Measurements from ENCODE around the gene NPC1L1. TPM values are rescaled to one million over a fixed set of nuclear protein-coding genes. Genes with fewer than 3 reads are reported as not detected.

Gene NPC1L1
- total RNA-seq, 1 experiment from 2014 or later, result not detected

DNA sequence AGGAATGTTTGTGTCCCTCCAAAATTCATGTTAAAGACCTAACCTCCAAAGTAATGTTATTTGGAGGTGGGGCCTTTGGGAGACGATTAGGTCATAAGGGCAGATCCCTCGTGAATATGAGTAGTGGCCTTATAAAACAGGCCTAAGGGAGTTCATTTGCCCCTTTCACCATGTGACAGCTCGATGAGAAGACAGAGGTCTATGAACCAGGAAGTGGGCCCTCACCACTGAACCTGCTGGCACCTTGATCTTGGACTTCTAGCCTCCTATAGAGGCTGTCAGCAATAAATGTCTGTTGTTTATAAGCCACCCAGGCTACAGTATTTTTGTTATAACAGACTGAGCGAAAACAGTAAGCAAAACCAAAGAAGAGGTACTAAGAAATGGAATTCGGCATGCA is 64.8 kb downstream of the NPC1L1 start:
- no peak for DNase-seq (ENCODE audit: extremely low read depth, low read depth)

DNA sequence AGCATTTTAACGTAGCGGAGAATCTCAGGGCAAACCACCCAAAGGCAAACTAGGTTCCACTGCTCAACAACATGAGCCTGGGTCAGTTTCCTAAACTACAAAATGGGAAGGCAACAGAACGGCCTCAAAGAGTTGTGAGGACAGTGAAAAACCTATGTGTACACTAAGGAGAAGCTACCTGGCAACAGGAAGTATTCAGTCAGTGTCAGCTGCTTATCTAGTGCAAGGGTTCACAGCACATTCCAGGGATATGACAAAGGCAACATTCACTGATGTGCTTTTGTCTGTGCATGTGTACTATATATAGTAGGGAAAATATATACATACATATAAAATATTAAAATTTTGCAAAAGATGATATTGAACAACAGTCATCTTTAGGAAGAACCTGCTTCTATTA is 67.8 kb downstream of the NPC1L1 start:
- DNase-seq (ENCODE audit: extremely low read depth, low read depth), result no peak

DNA sequence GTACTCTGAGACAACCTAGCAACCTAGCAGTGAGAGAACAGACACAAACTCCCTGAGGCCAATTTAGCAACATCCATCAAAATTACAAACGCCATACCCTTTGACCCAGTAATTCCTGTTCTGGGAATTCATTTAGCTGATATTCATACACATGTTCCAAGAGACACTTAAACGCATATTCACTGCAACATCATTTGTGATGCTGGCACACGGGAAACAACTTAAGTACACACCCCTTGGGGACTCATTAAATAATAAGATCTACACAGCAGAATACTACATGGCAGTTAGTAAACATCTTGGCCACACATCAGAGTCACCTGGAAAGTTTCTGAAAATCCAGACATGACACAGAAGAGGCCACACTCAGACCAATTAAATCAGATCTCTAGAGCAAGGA is 68.3 kb downstream of the NPC1L1 start:
- no peak for DNase-seq (ENCODE audit: extremely low read depth, low read depth)

DNA sequence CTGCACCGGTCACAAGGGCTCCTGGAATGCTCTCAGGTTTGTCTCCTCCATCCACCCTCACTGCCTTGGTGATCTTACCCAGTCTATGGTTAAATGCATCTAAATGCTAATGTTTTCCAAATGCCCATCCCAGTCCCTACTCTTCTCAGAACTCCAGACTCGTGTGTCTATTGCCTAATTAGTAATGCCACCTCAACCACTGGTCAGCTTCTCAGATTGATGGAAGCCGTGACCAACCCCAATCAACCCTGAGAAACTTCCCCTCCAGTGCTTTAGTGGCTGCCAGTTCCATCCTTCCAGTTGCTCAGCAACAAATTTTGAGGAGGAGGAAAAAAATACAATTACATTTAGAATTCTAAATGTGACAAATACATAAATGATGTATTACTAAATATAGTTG is 69.3 kb downstream of the NPC1L1 start:
- DNase-seq (ENCODE audit: extremely low read depth, low read depth), result no peak

DNA sequence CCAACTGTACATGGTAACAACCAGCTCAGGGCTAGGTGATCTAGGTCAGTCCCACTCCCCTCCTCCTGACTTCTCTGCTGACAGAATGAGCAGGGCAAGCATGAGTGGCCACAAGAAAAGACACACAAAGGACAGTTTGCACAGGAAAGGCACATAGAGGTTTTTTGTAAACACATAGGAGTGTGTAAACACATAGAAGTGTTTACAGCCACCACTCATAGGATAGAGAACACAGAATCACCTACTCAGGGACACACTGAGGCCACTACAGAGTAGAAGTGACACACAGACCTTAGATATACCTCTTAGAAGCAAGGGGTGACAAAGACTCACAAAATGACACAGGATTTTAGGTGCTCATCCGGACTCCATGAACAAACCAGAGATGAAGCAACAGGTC is 69.7 kb downstream of the NPC1L1 start:
- no peak for DNase-seq (ENCODE audit: extremely low read depth, low read depth)

DNA sequence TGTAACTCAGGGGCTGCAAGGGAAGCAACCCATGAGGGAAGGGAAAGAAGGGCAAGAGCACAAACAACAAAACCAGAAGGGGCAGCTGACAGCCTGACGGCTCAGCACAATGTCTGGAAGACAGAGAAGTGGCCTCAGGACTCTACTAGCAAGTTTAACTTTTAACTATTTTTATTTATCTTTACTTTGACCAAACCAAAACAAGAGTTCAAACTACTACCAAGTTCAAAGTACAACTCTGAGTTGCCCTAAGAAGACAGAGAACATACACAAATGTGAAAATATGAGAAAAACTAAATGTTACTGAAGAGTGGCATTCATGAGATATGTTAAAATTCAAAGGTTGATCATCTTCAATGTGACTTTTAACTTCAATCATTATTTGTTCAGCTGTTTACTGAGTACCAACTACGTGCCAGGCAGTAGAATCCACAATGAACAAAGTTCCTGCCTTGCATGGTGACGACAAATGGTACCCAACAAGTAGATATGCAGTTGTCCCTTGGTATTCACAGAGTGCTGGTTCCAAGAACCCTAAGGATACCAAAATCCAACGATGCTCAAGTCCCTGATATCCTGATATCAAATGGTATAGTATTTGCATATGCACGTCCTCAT is 70.4 kb downstream of the NPC1L1 start:
- no peak for DNase-seq (ENCODE audit: extremely low read depth, low read depth)

DNA sequence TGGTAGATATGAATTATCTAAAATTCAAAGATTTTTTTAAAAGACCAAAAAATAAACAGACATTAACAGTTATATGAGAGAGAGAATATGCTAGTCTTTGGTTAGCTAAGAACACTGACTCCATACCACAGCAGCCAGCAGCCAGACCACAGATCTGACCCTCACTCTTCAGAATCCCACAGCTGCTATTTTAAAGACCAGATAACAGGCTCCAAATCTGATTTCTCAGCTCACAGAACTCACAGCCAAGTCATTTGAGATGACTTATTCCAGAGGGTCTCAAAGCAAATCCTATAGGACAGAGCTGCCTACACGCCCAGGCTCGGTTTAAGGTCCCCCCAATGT is 71.0 kb downstream of the NPC1L1 start:
- DNase-seq (ENCODE audit: extremely low read depth, low read depth), result no peak

DNA sequence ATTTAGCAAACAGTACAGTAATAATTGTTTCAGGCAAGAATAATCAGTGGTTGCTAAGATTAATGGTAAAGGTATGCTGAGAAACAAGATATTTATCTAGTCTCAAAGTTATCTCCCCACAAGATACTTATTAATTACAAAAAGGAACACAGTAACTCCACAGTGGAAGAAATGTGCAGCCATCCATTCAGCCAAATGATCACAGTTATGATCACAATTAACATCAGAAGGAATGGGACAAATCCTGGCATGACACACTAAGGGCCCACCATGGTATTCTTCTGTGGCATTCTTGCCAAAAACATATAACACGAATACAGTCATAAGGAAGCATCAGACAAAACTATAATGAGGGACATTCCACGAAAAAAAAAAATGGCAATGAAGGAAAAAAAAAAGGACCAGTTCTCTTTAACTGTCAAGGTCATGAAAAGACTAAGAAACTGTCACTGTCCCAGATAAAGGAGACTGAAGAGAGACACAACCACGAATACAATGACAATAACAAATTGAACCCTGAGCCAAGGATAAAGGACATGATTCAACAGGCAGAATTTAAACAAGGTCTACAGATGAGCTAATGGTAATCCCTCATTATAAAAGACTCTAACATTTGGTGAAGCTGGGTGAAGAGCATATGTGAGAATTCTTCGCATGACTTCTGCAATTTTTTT is 71.5 kb downstream of the NPC1L1 start:
- no peak for DNase-seq (ENCODE audit: extremely low read depth, low read depth)

DNA sequence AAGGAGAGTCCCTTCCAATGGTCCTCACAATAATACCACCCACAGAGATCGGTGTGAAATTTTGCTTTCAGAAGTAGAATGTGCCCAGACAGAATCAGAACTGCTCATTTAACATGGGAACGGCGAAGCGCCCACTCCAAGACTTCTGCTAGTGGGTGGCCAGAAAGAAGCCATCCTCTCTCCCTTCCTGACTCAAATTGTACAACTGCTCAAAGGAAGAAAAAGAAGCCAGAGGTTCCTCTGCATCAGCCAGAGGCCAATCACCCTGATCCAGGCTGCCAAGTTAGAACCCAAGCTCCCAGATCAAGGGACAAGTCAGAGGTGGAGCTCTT is 73.9 kb downstream of the NPC1L1 start:
- no peak for DNase-seq (ENCODE audit: extremely low read depth, low read depth)

DNA sequence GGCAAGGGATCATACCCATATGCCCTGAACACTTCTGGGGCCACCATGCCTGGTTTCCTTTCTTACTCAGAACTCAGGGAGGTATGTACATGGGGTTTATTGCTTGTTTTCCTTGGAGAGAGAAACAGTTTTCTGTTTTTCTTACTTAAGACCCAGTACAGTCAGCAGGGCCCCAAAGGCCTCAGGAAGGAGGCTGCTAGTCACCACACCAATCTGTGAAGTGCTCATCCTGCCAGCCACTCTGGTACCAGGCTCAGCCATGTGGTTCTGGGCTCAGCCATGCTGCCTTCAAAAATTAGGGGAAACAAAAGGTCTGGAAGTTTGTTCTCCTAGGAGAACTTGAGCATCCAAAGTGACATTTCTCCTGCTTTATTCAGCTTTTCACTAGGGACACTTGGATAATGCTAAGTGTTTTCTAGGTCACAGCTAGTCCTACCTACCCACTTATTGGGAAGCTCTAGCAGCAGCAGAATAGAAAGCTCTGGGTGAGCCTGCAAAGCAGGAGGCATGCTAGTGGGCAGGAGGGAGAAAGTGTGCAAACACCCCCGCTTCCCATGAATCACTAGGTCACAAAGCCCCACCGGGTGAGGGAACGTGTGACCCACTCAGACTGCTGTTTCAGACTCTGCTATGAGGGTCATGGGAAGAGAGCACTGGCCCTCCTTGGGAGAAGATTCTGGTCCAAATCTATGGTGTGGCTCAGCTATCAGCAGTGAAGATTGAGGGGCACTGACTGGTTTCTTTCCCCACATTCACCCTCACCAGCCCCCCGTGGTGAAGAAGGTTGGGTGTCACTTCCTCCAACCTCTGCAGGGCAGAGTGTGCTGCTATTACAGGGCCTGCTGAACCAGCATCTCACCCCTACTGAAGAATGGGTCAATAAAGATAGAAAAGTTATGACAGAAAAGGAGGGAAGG is 74.6 kb downstream of the NPC1L1 start:
- DNase-seq (ENCODE audit: extremely low read depth, low read depth), result no peak

DNA sequence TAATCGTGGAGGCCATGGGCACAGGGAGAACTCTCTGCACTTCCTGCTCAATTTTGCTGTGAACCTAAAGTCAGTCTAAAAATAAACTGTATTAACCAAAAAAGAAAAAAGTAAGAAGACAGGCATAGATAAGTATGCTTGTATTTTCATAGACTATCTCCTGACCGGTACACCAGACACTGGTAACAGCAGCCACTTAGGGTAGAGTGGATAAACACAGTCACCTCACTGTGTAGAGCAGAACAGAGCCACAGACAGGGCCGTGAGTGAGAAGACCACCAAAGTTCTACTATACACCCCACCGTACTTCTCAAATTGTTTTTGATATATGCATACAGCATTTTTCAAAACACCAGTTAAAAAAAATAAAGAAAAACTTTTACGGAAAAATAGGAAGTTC is 75.6 kb downstream of the NPC1L1 start:
- DNase-seq (ENCODE audit: extremely low read depth, low read depth), result no peak

DNA sequence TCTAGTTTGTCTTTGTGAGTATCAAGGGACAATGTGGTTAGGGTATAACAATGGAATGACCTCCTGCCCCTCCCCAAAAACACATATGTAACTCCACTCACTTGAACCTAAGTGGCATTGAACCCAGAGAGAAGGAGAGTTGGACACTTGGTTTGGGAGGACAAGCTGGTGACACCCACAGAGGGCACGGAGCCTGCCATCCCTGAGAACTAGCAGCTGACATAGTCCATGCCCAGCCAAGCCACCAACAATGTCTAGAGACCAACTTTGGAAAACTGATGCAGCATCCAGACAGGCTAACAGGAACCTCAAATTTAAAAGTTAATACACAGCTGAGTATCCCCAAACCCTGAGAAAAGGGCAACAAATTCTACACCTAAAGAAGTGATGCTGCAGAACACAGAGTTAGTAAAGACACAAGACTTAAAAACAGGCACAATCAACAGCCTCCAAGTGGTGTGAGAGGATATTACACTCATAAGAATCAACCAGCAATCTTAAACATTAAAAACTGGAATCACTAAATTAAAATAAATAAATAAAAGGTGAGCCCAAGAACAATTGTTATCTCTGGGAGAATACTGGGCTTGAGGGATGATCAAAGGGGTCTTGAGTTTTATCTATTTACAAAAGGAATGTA is 77.8 kb downstream of the NPC1L1 start:
- DNase-seq (ENCODE audit: extremely low read depth, low read depth), result no peak

Small RNA genes lying within 50 kb of the gene (small RNA-seq; reads per million reads assigned to genes)
- gene RNU6-1097P, result 0 reads per million in 2 experiments

Other genes starting within 250 kb of the NPC1L1 start
- 0.15 TPM in 1 of 2 replicates, not detected in the other for gene CAMK2B, start 215.7 kb downstream of the NPC1L1 start, total RNA-seq (2014; rRNA removed; shearing (Covaris generic))
- 52.1 and 55.9 TPM in 2 replicates for gene NUDCD3, start 50.7 kb downstream of the NPC1L1 start, total RNA-seq (2014; rRNA removed; shearing (Covaris generic))
- gene DDX56, start 32.6 kb upstream of the NPC1L1 start, total RNA-seq (2014; rRNA removed; shearing (Covaris generic)), result 84.7 and 98.8 TPM in 2 replicates
- gene TMED4, start 40.9 kb upstream of the NPC1L1 start, total RNA-seq (2014; rRNA removed; shearing (Covaris generic)), result 129 and 135 TPM in 2 replicates
- gene OGDH, start 65.3 kb upstream of the NPC1L1 start, total RNA-seq (2014; rRNA removed; shearing (Covaris generic)), result 54.1 and 63.3 TPM in 2 replicates
- gene ZMIZ2, start 207.5 kb upstream of the NPC1L1 start, total RNA-seq (2014; rRNA removed; shearing (Covaris generic)), result 20.9 and 21.0 TPM in 2 replicates